Measurements from ENCODE around the gene MAN2B2.
"Not testable (repeated sequence)": the region's sequence is repeated elsewhere in the genome, so short reads cannot be mapped to it uniquely, and the experiment has no call there.

The MAN2B2 gene

DNA sequence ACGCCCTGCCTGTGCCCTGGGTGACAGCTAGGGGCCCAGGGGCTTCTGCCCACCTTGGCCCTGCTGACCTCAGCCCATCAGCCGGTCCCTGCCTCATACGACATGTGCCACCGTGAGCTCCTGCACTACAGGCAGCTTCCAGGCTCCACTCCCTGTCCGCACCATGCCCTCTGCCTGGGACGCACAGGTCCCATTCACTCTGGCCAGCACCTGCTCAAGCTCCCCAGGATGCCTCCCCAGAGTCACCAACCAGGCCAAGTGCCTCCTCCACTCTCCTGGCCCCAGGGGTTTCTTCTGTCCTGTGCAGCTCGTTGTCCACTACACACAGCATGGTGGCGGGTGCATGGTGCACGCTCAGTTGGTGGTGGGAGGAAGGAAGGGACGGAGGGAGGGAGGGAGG, 45.3 kb downstream of the MAN2B2 start:
- TF ChIP-seq, protein P1, sequence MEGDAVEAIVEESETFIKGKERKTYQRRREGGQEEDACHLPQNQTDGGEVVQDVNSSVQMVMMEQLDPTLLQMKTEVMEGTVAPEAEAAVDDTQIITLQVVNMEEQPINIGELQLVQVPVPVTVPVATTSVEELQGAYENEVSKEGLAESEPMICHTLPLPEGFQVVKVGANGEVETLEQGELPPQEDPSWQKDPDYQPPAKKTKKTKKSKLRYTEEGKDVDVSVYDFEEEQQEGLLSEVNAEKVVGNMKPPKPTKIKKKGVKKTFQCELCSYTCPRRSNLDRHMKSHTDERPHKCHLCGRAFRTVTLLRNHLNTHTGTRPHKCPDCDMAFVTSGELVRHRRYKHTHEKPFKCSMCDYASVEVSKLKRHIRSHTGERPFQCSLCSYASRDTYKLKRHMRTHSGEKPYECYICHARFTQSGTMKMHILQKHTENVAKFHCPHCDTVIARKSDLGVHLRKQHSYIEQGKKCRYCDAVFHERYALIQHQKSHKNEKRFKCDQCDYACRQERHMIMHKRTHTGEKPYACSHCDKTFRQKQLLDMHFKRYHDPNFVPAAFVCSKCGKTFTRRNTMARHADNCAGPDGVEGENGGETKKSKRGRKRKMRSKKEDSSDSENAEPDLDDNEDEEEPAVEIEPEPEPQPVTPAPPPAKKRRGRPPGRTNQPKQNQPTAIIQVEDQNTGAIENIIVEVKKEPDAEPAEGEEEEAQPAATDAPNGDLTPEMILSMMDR (conservative IDR thresholded peaks at IDR 0.05; ENCODE audit: low read depth, low read length): no peak
- no peak for DNase-seq (ENCODE audit: low read depth)

GRCh38 chr4:6620891-6621555, 46.0 kb downstream of the MAN2B2 start:
- H3K4me3 ChIP-seq (ENCODE audit: low read length): no peak overlapping the region
- DNase-seq (ENCODE audit: low read depth): no peak
- TF ChIP-seq, protein P1 (conservative IDR thresholded peaks at IDR 0.05; ENCODE audit: low read depth, low read length): no peak

More for the DNA sequence above, 45.3 kb downstream of the MAN2B2 start:
- H3K4me3 ChIP-seq (ENCODE audit: low read length): no peak overlapping the region

- H3K4me3 ChIP-seq (ENCODE audit: low read length): no peak overlapping the region
- TF ChIP-seq, protein P1 (conservative IDR thresholded peaks at IDR 0.05; ENCODE audit: low read depth, low read length): no peak
- no peak for DNase-seq (ENCODE audit: low read depth)
These were observed 46.6 kb downstream of the MAN2B2 start for GRCh38 chr4:6621556-6621927.

DNA sequence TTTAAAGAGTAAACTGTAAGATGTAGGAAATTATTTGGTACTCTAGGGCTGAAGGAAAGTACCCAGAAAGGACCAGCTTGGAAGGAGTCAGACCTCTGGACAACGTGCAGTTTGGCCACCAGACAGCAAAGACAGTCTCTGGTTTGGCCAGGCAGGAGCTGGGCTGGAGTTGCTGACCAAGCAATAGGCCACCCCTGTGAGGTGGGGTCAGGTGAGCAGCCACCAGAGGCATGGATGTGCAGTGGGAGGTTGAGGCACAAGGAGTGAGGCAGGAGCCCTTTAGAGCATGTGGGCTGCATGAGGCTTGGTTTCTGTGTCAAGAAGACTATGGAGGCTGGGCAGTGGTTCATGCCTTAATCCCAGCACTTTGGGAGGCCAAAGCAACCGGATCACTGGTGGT, 47.8 kb downstream of the MAN2B2 start:
- H3K4me3 ChIP-seq (ENCODE audit: low read length): no peak overlapping the region
- no peak for DNase-seq (ENCODE audit: low read depth)
- TF ChIP-seq, protein P1 (conservative IDR thresholded peaks at IDR 0.05; ENCODE audit: low read depth, low read length): no peak

GRCh38 chr4:6625256-6625655, 50.3 kb downstream of the MAN2B2 start:
- no peak for DNase-seq (ENCODE audit: low read depth)
- H3K4me3 ChIP-seq (ENCODE audit: low read length): no peak overlapping the region
- TF ChIP-seq, protein P1 (conservative IDR thresholded peaks at IDR 0.05; ENCODE audit: low read depth, low read length): no peak

DNA sequence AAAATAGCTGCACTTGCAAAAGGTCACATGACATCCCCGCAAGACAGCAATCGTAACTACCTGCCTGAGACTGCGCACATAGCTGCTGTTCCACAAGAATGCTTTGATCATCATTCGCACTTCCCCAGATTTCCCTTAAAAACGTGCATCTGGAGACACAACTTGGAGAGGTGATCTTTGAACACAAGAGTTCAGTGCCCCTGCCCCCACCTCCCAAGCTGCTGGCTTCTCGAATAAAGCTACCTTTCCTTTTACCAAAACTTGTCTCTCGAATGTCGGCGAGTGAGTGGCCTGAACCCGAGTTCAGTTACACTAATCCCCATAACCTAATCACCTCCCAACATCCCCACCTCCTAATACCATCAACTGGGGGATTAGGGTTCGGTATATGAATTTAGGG, 51.1 kb downstream of the MAN2B2 start:
- no peak for DNase-seq (ENCODE audit: low read depth)

DNA sequence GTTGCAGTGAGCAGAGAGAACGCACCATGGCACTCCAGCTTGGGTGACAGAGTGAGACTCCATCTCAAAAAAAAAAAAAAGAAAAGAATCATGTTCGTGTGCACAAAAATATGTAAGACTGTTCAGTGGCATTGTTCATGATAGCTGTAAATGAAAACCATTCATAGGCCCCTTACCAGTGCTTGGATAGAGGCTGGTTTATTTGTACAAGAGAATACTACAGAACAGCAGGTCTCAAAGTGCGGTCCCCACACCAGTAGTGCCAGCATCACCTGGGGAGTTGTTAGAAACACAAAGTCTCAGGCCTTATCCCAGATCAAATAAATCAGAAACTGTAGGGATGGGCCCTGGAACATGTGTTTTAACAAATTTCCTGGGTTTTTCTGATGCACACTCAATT, 52.8 kb downstream of the MAN2B2 start:
- no peak overlapping the region for H3K4me3 ChIP-seq (ENCODE audit: low read length)
- TF ChIP-seq, protein P1 (conservative IDR thresholded peaks at IDR 0.05; ENCODE audit: low read depth, low read length): no peak
- no peak for DNase-seq (ENCODE audit: low read depth)

More for the DNA sequence above, 51.1 kb downstream of the MAN2B2 start:
- TF ChIP-seq, protein P1 (conservative IDR thresholded peaks at IDR 0.05; ENCODE audit: low read depth, low read length): no peak
- H3K4me3 ChIP-seq (ENCODE audit: low read length): no peak overlapping the region

DNA sequence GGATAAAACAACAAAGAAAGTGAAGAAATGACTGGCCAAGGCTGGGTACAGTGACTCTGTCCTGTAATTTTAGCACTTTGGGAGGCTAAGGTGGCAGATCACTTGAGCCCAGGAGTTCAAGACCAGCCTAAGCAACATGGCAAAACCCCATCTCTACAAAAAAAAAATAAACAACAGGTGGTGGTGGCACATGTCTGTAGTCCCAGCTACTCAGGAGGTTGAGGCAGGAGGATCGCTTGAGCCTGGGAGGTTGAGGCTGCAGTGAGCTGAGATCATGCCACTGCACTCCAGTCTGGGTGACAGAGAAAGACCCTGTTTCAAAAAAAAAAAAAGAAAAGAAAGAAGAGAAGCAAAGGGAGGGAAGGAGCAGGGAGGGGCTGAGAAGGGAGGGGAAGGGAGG, 53.5 kb downstream of the MAN2B2 start:
- not testable (repeated sequence) for DNase-seq (ENCODE audit: low read depth); H3K4me3 ChIP-seq (ENCODE audit: low read length)

Data from retinal pigment epithelial cell (primary cell).